GM21528 (cell line): ENCODE measurements around the gene MTURN.

Experiments used
- ATAC-seq: cut with Tn5 transposase; IDR thresholded peaks from one replicate; pipeline ENCODE4 v1.9.1; 2021; ENCODE audit warnings: mild to moderate bottlenecking, moderate library complexity; ENCODE audit not compliant: unreplicated experiment, low FRiP score

Gene MTURN

DNA sequence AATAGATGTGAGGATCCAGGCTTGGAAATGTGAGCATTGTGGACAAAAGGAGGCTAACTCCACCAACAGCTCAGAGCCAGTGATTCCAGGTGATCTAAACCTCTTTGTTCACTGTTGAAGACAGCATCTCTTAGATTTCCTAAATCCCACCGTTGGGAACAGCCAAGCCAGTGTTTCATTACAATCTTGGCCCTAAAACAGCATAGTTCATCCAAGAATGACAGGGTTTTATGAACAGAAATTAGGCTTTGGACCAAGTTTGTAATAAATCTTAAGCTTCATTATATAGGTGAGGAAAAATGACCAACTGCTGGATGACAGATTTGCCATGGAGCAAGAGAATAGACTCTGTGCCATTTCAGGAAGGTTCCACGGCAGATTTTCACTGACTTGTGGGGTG is 65.8 kb downstream of the MTURN start:
- ATAC-seq = no peak

- peak; percentile 86 for ATAC-seq
These were observed 66.4 kb downstream of the MTURN start for GRCh38 chr7:30201161-30201666.

DNA sequence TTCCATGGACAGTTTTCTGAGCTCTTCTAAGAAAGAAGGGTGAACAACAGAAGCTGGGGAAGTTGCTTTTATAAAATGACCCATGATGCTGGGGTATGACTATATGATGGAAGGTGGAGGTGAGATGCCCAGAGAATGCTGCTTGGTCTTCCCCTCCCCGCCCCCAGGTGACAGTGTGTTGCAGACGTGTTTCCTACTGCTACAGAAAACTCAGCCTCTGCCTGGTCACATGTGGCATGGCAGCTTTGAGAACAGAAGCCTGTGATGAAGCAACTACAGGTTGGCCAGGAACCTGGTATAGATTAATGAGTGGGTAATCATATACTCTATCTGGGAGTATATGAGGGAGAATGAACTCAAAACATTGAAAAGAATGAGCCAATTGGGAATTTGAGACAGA is 67.1 kb downstream of the MTURN start:
- no peak for ATAC-seq

DNA sequence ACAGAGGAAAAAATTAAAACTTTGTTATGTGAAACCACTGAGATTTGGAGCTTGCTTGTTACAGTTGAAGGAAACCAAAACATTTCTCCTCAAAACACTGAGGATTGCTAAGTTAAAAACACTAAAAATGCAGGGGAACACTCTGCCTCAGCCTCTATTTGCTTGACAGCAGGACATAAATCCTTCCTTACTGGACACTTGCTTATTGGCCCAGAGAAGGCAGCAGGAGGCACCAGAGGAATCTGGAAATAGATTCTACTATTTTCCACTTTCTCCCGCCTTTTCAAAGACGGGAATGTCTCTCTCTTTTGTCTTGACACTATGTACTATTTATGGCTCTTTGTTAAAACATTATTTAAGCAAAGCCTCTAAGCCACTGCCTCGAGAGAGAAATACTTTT is 67.9 kb downstream of the MTURN start:
- ATAC-seq = no peak

GRCh38 chr7:30206491-30206890 is 71.7 kb downstream of the MTURN start:
- no peak for ATAC-seq

DNA sequence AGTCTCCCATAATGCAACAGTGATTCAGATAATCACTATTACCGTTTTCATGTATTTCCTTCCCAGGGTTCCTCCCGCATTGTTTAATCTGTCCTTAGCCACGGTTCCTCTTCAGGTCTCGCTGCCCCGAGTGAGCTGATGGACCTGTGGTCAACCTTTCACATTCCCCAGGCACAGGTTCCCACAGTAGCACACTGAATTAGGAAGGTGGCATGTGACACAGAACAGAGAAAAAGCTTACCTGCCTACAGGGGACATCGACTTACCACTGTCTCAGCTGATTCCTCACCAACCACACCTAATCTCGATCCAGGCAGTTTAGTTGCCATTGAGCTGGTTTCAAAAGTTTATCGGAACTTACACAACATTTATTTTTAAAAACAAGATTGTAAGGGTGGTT is 72.2 kb downstream of the MTURN start:
- ATAC-seq = no peak

- no peak for ATAC-seq
These were observed 72.6 kb downstream of the MTURN start for GRCh38 chr7:30207376-30207775.

- no peak for ATAC-seq
These were observed 75.2 kb downstream of the MTURN start for GRCh38 chr7:30209951-30210350.
